Measurements from ENCODE around the gene CEACAM18.

Gene CEACAM18

GRCh38 chr19:51469162-51469561, 9.2 kb upstream of the CEACAM18 start:
- Mint-ChIP-seq H3K4me1 (ENCODE audit: low read depth) (peaks cover 52% of the 10 kb centered on the region), H3K9me3 (no peaks in the 10 kb centered on the region), H3K27me3 (peaks cover 21% of the 10 kb centered on the region), H3K36me3 (ENCODE audit: low read depth) (no peaks in the 10 kb centered on the region), H3K4me3 (no peak overlapping the region), H3K27ac (no peak overlapping the region)
- intact Hi-C loops (cut with micrococcal nuclease): no loop called here

- no peaks in the 10 kb centered on the region for H3K9me3 Mint-ChIP-seq
- peaks cover 20% of the 10 kb centered on the region for H3K27me3 Mint-ChIP-seq
- peaks cover 49% of the 10 kb centered on the region for H3K4me1 Mint-ChIP-seq (ENCODE audit: low read depth)
- intact Hi-C loops (cut with micrococcal nuclease): loop anchor here (5.0 to 10.0 kb wide), 2 partner anchors 138 to 365 kb away; no protein-coding TSS in a partner anchor
- no peak overlapping the region for H3K27ac Mint-ChIP-seq
- H3K4me3 Mint-ChIP-seq: no peak overlapping the region
- H3K36me3 Mint-ChIP-seq (ENCODE audit: low read depth): no peaks in the 10 kb centered on the region
Measured at GRCh38 chr19:51469629-51470028, 8.7 kb upstream of the CEACAM18 start.

DNA sequence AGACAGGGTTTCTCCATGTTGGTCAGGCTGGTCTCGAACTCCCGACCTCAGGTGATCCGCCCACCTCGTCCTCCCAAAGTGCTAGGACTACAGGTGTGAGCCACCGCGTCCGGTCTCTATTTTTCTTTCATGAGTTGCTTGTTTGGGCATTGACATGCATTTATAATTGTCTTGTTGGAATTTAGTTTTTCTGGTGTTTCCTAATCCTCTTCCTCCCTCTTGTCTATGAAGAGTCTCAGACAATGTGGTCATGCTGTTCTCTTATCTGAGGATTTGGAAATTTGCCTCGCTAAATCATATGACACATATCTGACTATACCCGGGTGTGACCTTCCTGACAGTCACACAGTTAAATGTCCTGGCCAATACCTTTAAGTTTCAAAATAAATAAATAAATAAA, 7.4 kb upstream of the CEACAM18 start:
- Mint-ChIP-seq H3K27ac (no peak overlapping the region), H3K4me3 (no peak overlapping the region), H3K27me3 (peaks cover 13% of the 10 kb centered on the region), H3K4me1 (ENCODE audit: low read depth) (peaks cover 44% of the 10 kb centered on the region), H3K9me3 (no peaks in the 10 kb centered on the region), H3K36me3 (ENCODE audit: low read depth) (no peaks in the 10 kb centered on the region)
- intact Hi-C loops (cut with micrococcal nuclease): loop anchor here (5.0 to 10.0 kb wide), 2 partner anchors 136 to 364 kb away; no protein-coding TSS in a partner anchor

GRCh38 chr19:51471527-51471926, 6.8 kb upstream of the CEACAM18 start:
- Mint-ChIP-seq H3K9me3 (no peaks in the 10 kb centered on the region), H3K27me3 (peaks cover 15% of the 10 kb centered on the region), H3K4me1 (ENCODE audit: low read depth) (peaks cover 39% of the 10 kb centered on the region), H3K27ac (no peak overlapping the region), H3K36me3 (ENCODE audit: low read depth) (no peaks in the 10 kb centered on the region), H3K4me3 (no peak overlapping the region)
- intact Hi-C loops (cut with micrococcal nuclease): loop anchor here (5.0 to 10.0 kb wide), 2 partner anchors 136 to 363 kb away; no protein-coding TSS in a partner anchor

DNA sequence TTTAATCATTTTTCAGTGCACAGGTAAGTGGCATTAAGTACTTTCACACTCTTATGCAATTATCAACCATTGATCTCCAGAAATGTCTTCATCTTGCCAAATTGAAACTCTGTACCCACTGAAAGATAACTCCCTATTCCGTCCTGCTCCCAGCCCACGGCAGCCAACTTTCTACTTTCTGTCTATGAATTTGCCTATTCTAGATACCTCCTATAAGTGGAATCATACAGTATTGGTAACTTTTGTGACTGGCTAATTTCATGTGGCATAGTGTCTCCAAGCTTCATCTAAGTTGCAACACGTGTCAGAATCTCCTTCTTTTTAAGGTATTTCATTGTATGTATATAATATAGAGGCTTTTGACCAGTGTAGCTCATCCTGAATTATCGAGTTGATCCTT, 5.7 kb upstream of the CEACAM18 start:
- H3K4me3 Mint-ChIP-seq: no peak overlapping the region
- peaks cover 18% of the 10 kb centered on the region for H3K27me3 Mint-ChIP-seq

GRCh38 chr19:51473009-51473707, 5.2 kb upstream of the CEACAM18 start:
- H3K27me3 Mint-ChIP-seq: peaks cover 20% of the 10 kb centered on the region
- intact Hi-C loops (cut with micrococcal nuclease): loop anchor here (1.0 to 10.0 kb wide), 4 partner anchors 42 to 362 kb away; no protein-coding TSS in a partner anchor
- no peak overlapping the region for H3K4me3 Mint-ChIP-seq
- H3K9me3 Mint-ChIP-seq: no peaks in the 10 kb centered on the region
- no peak overlapping the region for H3K27ac Mint-ChIP-seq
- peaks cover 23% of the 10 kb centered on the region for H3K4me1 Mint-ChIP-seq (ENCODE audit: low read depth)
- no peaks in the 10 kb centered on the region for H3K36me3 Mint-ChIP-seq (ENCODE audit: low read depth)

More for the DNA sequence above, 5.7 kb upstream of the CEACAM18 start:
- intact Hi-C loops (cut with micrococcal nuclease): loop anchor here (1.0 to 10.0 kb wide), 4 partner anchors 43 to 362 kb away; no protein-coding TSS in a partner anchor
- Mint-ChIP-seq H3K36me3 (ENCODE audit: low read depth) (no peaks in the 10 kb centered on the region), H3K9me3 (no peaks in the 10 kb centered on the region), H3K4me1 (ENCODE audit: low read depth) (peaks cover 28% of the 10 kb centered on the region), H3K27ac (no peak overlapping the region)

DNA sequence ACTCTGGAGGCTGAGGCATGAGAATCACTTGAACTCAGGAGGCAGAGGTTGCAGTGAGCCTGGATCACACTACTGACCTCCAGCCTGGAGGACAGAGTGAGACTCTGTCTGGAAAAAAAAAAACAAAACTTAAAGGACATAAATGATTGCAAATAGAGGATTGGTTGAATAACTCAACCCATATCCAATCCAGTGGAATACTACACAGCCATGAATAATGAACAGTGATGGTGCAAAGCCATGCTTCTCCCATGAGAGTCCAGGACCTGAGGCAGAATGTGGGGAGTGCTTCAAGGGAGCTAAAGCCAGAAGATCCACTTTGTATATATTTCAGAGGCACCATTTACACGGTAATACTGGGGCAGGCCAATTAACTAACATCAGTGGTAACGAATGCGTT, 2.2 kb upstream of the CEACAM18 start:
- no peaks in the 10 kb centered on the region for H3K9me3 Mint-ChIP-seq
- peaks cover 6% of the 10 kb centered on the region for H3K4me1 Mint-ChIP-seq (ENCODE audit: low read depth)
- H3K4me3 Mint-ChIP-seq: no peak overlapping the region
- H3K27me3 Mint-ChIP-seq: peaks cover 44% of the 10 kb centered on the region
- H3K36me3 Mint-ChIP-seq (ENCODE audit: low read depth): no peaks in the 10 kb centered on the region
- H3K27ac Mint-ChIP-seq: no peak overlapping the region
- intact Hi-C loops (cut with micrococcal nuclease): loop anchor here (10.0 kb wide), 1 partner anchor 359 kb away; no protein-coding TSS in a partner anchor

DNA sequence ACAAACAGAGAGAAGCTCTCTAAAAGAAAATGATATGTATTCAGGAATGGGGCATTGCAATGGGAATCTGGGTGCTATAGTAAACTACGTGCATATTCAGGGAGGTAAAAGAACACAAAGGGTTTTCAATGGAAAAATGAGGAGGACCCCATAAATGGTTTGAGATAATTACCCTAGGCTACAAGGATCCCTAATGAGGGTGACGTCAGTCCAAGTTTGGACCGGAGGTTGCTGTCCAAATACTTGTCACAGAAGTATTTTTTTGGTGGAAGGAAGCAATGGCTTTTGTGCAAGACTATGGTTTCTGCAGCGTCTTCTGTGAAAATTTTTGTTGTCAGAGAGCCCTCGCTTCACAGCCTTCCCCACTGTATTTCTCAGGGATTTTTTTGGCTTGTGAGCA, 995 bp upstream of the CEACAM18 start:
- intact Hi-C loops (cut with micrococcal nuclease): loop anchor here (10.0 kb wide), 1 partner anchor 357 kb away; no protein-coding TSS in a partner anchor
- Mint-ChIP-seq H3K36me3 (ENCODE audit: low read depth) (no peaks in the 10 kb centered on the region), H3K27me3 (peaks cover 53% of the 10 kb centered on the region), H3K27ac (no peak overlapping the region), H3K9me3 (no peaks in the 10 kb centered on the region), H3K4me1 (ENCODE audit: low read depth) (peaks cover 6% of the 10 kb centered on the region), H3K4me3 (no peak overlapping the region)

- intact Hi-C loops (cut with micrococcal nuclease): loop anchor here (10.0 kb wide), 1 partner anchor 355 kb away; no protein-coding TSS in a partner anchor
Measured at GRCh38 chr19:51479531-51480331, 1.4 kb downstream of the CEACAM18 start.

DNA sequence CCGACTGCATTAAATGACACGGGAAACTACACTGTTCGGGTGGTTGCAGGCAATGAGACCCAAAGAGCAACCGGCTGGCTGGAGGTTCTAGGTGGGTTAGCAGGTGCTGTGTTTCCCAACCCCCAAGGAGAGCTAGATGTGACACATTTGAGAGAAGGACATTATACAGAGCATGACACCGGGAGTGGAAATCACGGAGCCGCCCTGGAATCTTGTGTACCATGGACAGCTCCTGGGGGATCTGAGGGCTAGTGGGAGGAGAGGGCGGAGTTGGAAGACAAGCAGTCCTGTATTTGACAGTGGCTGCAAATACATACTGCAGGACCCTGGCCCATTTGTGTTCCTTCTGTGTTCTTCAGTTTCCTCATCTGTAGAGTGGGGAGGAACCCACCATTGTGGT, 2.3 kb downstream of the CEACAM18 start:
- Mint-ChIP-seq H3K9me3 (no peaks in the 10 kb centered on the region), H3K27ac (no peak overlapping the region), H3K4me3 (no peak overlapping the region), H3K27me3 (peaks cover 77% of the 10 kb centered on the region), H3K36me3 (ENCODE audit: low read depth) (no peaks in the 10 kb centered on the region), H3K4me1 (ENCODE audit: low read depth) (no peaks in the 10 kb centered on the region)
- intact Hi-C loops (cut with micrococcal nuclease): no loop called here

More at GRCh38 chr19:51479531-51480331, 1.4 kb downstream of the CEACAM18 start:
- Mint-ChIP-seq H3K4me3 (no peak overlapping the region), H3K9me3 (no peaks in the 10 kb centered on the region), H3K27ac (no peak overlapping the region), H3K27me3 (peaks cover 68% of the 10 kb centered on the region), H3K4me1 (ENCODE audit: low read depth) (no peaks in the 10 kb centered on the region), H3K36me3 (ENCODE audit: low read depth) (no peaks in the 10 kb centered on the region)

DNA sequence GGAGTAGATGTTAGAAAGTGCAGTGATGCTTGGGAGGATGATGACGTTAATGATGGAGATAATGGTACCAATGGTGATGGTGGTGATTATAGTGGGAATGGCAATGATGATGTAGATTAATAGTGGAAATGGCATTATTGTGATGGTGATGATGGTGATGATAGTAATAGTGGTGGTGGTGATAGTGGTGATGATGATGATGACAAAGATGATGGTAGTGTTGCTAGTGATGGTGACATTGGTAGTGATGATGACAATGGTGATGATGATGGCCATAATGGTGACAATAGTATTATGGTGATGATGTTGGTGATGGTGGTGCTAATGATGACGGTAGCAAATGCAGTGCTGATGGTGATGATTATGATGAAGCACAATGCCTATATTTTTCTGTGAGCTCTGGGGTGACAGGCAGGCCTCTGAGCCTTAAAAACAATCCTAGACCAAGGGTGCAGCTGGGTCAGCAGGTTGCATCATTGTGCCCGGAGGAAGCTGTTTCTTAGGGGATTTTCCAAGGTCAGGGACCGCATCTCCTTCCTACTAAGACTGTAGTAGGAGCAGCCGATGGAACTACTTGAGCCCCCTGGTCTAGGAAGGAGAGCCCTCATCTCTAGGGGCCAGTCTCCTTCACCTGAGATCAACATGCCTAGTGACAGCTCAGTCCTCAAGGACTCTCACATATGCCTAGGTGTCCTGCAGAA, 7.8 kb downstream of the CEACAM18 start:
- H3K36me3 Mint-ChIP-seq (ENCODE audit: low read depth): no peaks in the 10 kb centered on the region
- no peak overlapping the region for H3K27ac Mint-ChIP-seq
- intact Hi-C loops (cut with micrococcal nuclease): no loop called here
- no peaks in the 10 kb centered on the region for H3K9me3 Mint-ChIP-seq
- H3K4me1 Mint-ChIP-seq (ENCODE audit: low read depth): peaks cover 4% of the 10 kb centered on the region
- peaks cover 42% of the 10 kb centered on the region for H3K27me3 Mint-ChIP-seq
- H3K4me3 Mint-ChIP-seq: no peak overlapping the region

DNA sequence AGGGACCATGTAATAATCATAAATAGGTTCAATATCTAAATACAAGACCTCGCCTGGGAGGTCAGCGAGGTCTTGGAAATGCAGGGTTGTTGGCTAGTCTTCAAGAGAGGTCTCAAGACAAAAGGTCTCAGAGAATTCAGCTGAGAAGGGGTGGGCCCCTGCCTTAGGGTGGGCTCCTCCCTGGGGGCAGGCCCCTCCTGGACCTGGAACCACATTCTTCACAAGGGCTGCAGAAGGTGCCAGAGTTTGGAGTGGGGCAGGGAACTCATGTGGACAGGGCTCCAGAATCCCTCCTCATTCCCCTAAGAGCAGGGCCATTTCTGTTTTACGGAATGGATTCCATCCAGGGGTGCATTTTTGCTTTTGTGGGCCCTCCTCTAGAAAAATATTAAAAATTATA, 10.2 kb downstream of the CEACAM18 start:
- Mint-ChIP-seq H3K36me3 (ENCODE audit: low read depth) (no peaks in the 10 kb centered on the region), H3K4me3 (no peak overlapping the region), H3K4me1 (ENCODE audit: low read depth) (peaks cover 26% of the 10 kb centered on the region), H3K27ac (no peak overlapping the region), H3K9me3 (peaks cover 4% of the 10 kb centered on the region), H3K27me3 (peaks cover 25% of the 10 kb centered on the region)
- intact Hi-C loops (cut with micrococcal nuclease): no loop called here

DNA sequence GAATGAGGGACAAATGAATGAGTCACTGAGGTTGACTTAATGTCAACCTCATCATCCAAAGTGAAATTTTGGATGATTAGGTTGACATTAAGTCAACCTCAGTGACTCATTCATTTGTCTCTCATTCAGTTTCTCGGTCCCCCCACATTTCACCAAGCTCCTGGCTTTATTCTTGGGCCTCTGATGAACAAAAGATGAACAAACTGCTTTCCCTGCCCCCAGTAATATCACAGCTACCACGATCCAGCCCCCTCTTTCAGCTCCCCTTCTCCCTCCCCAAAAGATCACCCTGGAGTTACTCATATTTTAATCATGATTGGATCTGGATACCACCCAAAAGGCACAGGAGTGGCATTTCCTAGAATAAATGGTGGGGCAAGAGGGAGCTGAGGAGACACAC, 10.8 kb downstream of the CEACAM18 start:
- intact Hi-C loops (cut with micrococcal nuclease): no loop called here
- peaks cover 21% of the 10 kb centered on the region for H3K27me3 Mint-ChIP-seq
- no peak overlapping the region for H3K4me3 Mint-ChIP-seq
- peaks cover 32% of the 10 kb centered on the region for H3K4me1 Mint-ChIP-seq (ENCODE audit: low read depth)
- no peak overlapping the region for H3K27ac Mint-ChIP-seq
- H3K36me3 Mint-ChIP-seq (ENCODE audit: low read depth): no peaks in the 10 kb centered on the region
- peaks cover 9% of the 10 kb centered on the region for H3K9me3 Mint-ChIP-seq
